SU-DHL-6 (cell line): Measurements from ENCODE around the gene BNC2.

Experiments
- H2AFZ ChIP-seq: fragments of 200-600 bp; sonication (generic); 2 replicates; pipeline ENCODE4 v1.6.1; 2014; ENCODE audit warnings: low read depth, mild to moderate bottlenecking, moderate library complexity, mixed read lengths, antibody characterized with exemption, low read length; ENCODE audit not compliant: severe bottlenecking
- H3F3A ChIP-seq: fragments of 200-600 bp; shearing (Covaris generic); 2 replicates; pipeline ENCODE4 v1.6.0; 2016; ENCODE audit warnings: antibody characterized with exemption, mild to moderate bottlenecking; ENCODE audit not compliant: insufficient read depth
- H3K27ac ChIP-seq: fragments of 200-600 bp; sonication (generic); 2 replicates; pipeline ENCODE4 v1.5.1; 2016; ENCODE audit warnings: low read depth, mild to moderate bottlenecking, low read length, moderate library complexity, mixed read lengths
- H3K27me3 ChIP-seq: fragments of 200-600 bp; sonication (generic), shearing (Covaris generic); 2 replicates; pipeline ENCODE4 v1.6.0; 2014; ENCODE audit warnings: mild to moderate bottlenecking, low read length
- H3K36me3 ChIP-seq: fragments of 200-600 bp; sonication (generic); 2 replicates; pipeline ENCODE4 v1.6.1; 2014; ENCODE audit warnings: mild to moderate bottlenecking, low read length, mixed read lengths
- H3K4me2 ChIP-seq: fragments of 300-600, 200-600 bp; shearing (Covaris generic), sonication (generic); 2 replicates; pipeline ENCODE4 v1.6.0; 2014; ENCODE audit warnings: low read length, low read depth, mild to moderate bottlenecking; ENCODE audit not compliant: poor library complexity, severe bottlenecking
- H3K4me3 ChIP-seq: fragments of 200-600 bp; sonication (generic); 2 replicates; pipeline ENCODE4 v1.5.1; 2014; ENCODE audit warnings: antibody characterized with exemption, low read length, mild to moderate bottlenecking, mixed read lengths; ENCODE audit not compliant: insufficient read depth, poor library complexity, severe bottlenecking
- H3K79me2 ChIP-seq: fragments of 200-600 bp; sonication (generic); 2 replicates; pipeline ENCODE4 v1.6.1; 2014; ENCODE audit warnings: mild to moderate bottlenecking, low read length, moderate library complexity; ENCODE audit not compliant: insufficient read depth
- H3K9ac ChIP-seq: fragments of 200-600 bp; sonication (generic); 2 replicates; pipeline ENCODE4 v1.7.0; 2014; ENCODE audit warnings: mild to moderate bottlenecking, low read length
- H3K9me2 ChIP-seq: fragments of 200-600 bp; sonication (generic); replicated peaks from 2 replicates; pipeline ENCODE4 v1.6.1; 2014; ENCODE audit warnings: low read length; ENCODE audit not compliant: insufficient read depth
- H3K9me3 ChIP-seq: fragments of 200-600 bp; sonication (generic); 2 replicates; pipeline ENCODE4 v1.6.1; 2014; ENCODE audit warnings: low read length, mixed read lengths; ENCODE audit not compliant: insufficient read depth
- H4K20me1 ChIP-seq: fragments of 200-600 bp; sonication (generic); 2 replicates; pipeline ENCODE4 v1.6.1; 2014; ENCODE audit warnings: low read depth, mild to moderate bottlenecking, antibody characterized with exemption, low read length, moderate library complexity, mixed read lengths
- CTCF ChIP-seq: fragments of 200-600 bp; sonication (generic); IDR thresholded peaks from one replicate; pipeline ENCODE4 v1.5.1; 2017; ENCODE audit warnings: antibody characterized with exemption, mild to moderate bottlenecking, low read length, moderate library complexity; ENCODE audit not compliant: insufficient read depth, poor library complexity, severe bottlenecking
- EZH2phosphoT487 ChIP-seq: fragments of 200-600 bp; sonication (generic), shearing (Covaris generic); conservative IDR thresholded peaks from 2 replicates; pipeline ENCODE4 v1.6.1; 2018; ENCODE audit warnings: mild to moderate bottlenecking, antibody characterized with exemption, low read length, moderate library complexity, mixed read lengths

The BNC2 gene

GRCh38 chr9:16505199-16505598, 365.3 kb downstream of the BNC2 start:
- Histone ChIP-seq H3K4me2 (no peak overlapping the region), H3K27me3 (0 out of 2 replicates have a peak, but pooled peaks cover 3% of the 10 kb centered on the region), H3K9ac (no peak overlapping the region), H3K9me3 (no peaks in the 10 kb centered on the region), H2AFZ (no peak overlapping the region), H3K79me2 (no peaks in the 10 kb centered on the region), H3F3A (no peaks in the 10 kb centered on the region), H3K4me3 (no peak overlapping the region), H4K20me1 (no peaks in the 10 kb centered on the region), H3K9me2 (no peaks in the 10 kb centered on the region), H3K36me3 (no peaks in the 10 kb centered on the region), H3K27ac (no peak overlapping the region)
- no peak for TF ChIP-seq EZH2phosphoT487
- no peak for TF ChIP-seq CTCF

- Histone ChIP-seq H3K36me3 (no peaks in the 10 kb centered on the region), H3K27me3 (0 out of 2 replicates have a peak, but pooled peaks cover 3% of the 10 kb centered on the region), H4K20me1 (no peaks in the 10 kb centered on the region), H3K9me3 (no peaks in the 10 kb centered on the region), H3K4me2 (no peak overlapping the region), H3K9me2 (no peaks in the 10 kb centered on the region), H3F3A (no peaks in the 10 kb centered on the region), H2AFZ (no peak overlapping the region), H3K79me2 (no peaks in the 10 kb centered on the region), H3K27ac (no peak overlapping the region), H3K4me3 (no peak overlapping the region), H3K9ac (no peak overlapping the region)
- TF ChIP-seq EZH2phosphoT487 (no peak), CTCF (no peak)
Measured at GRCh38 chr9:16501726-16502125, 368.7 kb downstream of the BNC2 start.

- H3K4me2 ChIP-seq = no peak overlapping the region
- 0 out of 2 replicates have a peak, but pooled peaks cover 3% of the 10 kb centered on the region for H3K27me3 ChIP-seq
- no peaks in the 10 kb centered on the region for H3K9me2 ChIP-seq
- no peaks in the 10 kb centered on the region for H3K9me3 ChIP-seq
- no peak overlapping the region for H3K4me3 ChIP-seq
- TF ChIP-seq EZH2phosphoT487 (no peak), CTCF (no peak)
- H2AFZ ChIP-seq = no peak overlapping the region
- H3K27ac ChIP-seq = no peak overlapping the region
- H3K9ac ChIP-seq = no peak overlapping the region
- H3K79me2 ChIP-seq = no peaks in the 10 kb centered on the region
- no peaks in the 10 kb centered on the region for H3F3A ChIP-seq
- H3K36me3 ChIP-seq = no peaks in the 10 kb centered on the region
- no peaks in the 10 kb centered on the region for H4K20me1 ChIP-seq
Measured at GRCh38 chr9:16501141-16501540, 369.3 kb downstream of the BNC2 start.

- H2AFZ ChIP-seq = no peak overlapping the region
- no peaks in the 10 kb centered on the region for H3K9me3 ChIP-seq
- H3K36me3 ChIP-seq = no peaks in the 10 kb centered on the region
- no peaks in the 10 kb centered on the region for H3K79me2 ChIP-seq
- no peaks in the 10 kb centered on the region for H3K9me2 ChIP-seq
- H3K9ac ChIP-seq = no peak overlapping the region
- no peaks in the 10 kb centered on the region for H3F3A ChIP-seq
- 0 out of 2 replicates have a peak, but pooled peaks cover 3% of the 10 kb centered on the region for H3K27me3 ChIP-seq
- no peak overlapping the region for H3K4me3 ChIP-seq
- H4K20me1 ChIP-seq = no peaks in the 10 kb centered on the region
- no peak overlapping the region for H3K4me2 ChIP-seq
- TF ChIP-seq CTCF (no peak), EZH2phosphoT487 (no peak)
- no peak overlapping the region for H3K27ac ChIP-seq
Measured at GRCh38 chr9:16500386-16500785, 370.1 kb downstream of the BNC2 start.
